Stimulated activated CD8-positive, alpha-beta memory T cell treated with anti-CD3 and anti-CD28 coated beads, Interleukin-15, amount 100 ng/mL, for 48 hours (primary cell): Measurements from ENCODE around the gene FBXL3.
"Not testable (repeated sequence)": the region's sequence is repeated elsewhere in the genome, so short reads cannot be mapped to it uniquely, and the experiment has no call there.

Experiments used
- DNase-seq, 2 donors: peaks; one replicate each; pipeline ENCODE4 v3.0.0-alpha.2; 2020; ENCODE audit warnings: low read depth in 2 of 2

The FBXL3 gene

GRCh38 chr13:77026255-77026860 is 601 bp downstream of the FBXL3 start:
- peak; percentile 62 to 77 for DNase-seq

- DNase-seq: no peak
Observed at GRCh38 chr13:77022341-77022740, 4.6 kb downstream of the FBXL3 start.

- no peak for DNase-seq
Observed at GRCh38 chr13:77019756-77020155, 7.2 kb downstream of the FBXL3 start.

- DNase-seq: no peak
Observed at GRCh38 chr13:77016888-77017623, 9.9 kb downstream of the FBXL3 start.

GRCh38 chr13:77016251-77016812 is 10.6 kb downstream of the FBXL3 start:
- no peak for DNase-seq

GRCh38 chr13:77014906-77015685 is 11.9 kb downstream of the FBXL3 start:
- DNase-seq: no peak

GRCh38 chr13:77013853-77014542 is 13.0 kb downstream of the FBXL3 start:
- DNase-seq: no peak

GRCh38 chr13:77009719-77010118 is 17.2 kb downstream of the FBXL3 start:
- not testable (repeated sequence) for DNase-seq

GRCh38 chr13:77009011-77009410 is 17.9 kb downstream of the FBXL3 start:
- DNase-seq: no peak

- DNase-seq: not testable (repeated sequence)
Observed at GRCh38 chr13:77008337-77008736, 18.6 kb downstream of the FBXL3 start.

- no peak for DNase-seq
Observed at GRCh38 chr13:77002590-77003190, 24.3 kb downstream of the FBXL3 start.

- DNase-seq: no peak
Observed at GRCh38 chr13:77001963-77002587, 24.9 kb downstream of the FBXL3 start.

- no peak for DNase-seq
Observed at GRCh38 chr13:77001540-77001939, 25.4 kb downstream of the FBXL3 start.

- no peak for DNase-seq
Observed at GRCh38 chr13:77000475-77000874, 26.5 kb downstream of the FBXL3 start.

GRCh38 chr13:76994281-76994680 is 32.7 kb downstream of the FBXL3 start:
- no peak for DNase-seq

- DNase-seq: no peak
Observed at GRCh38 chr13:76993473-76993872, 33.5 kb downstream of the FBXL3 start.

GRCh38 chr13:76993021-76993420 is 33.9 kb downstream of the FBXL3 start:
- no peak for DNase-seq

- DNase-seq: no peak
Observed at GRCh38 chr13:76992548-76993001, 34.4 kb downstream of the FBXL3 start.

GRCh38 chr13:76991796-76992547 is 35.0 kb downstream of the FBXL3 start, which contains the start of gene CLN5:
TSS of gene CLN5 (plus strand) at chr13:76992081. CDS start at chr13:76992099, 18 bp downstream.
- DNase-seq: peak; percentile 90 to 92

- peak; percentile 70 to 75 for DNase-seq
Observed at GRCh38 chr13:76991432-76991795, 35.5 kb downstream of the FBXL3 start.
